ENCODE results near the gene RAB17. TPM values are rescaled to one million over a fixed set of nuclear protein-coding genes. Genes with fewer than 3 reads are reported as not detected.

RAB17 gene
- total and polyA plus RNA-seq, 7 donors: 0.33 to 48.8 (median 2.8) TPM

- no peaks in the 10 kb centered on the region for H3K36me3 ChIP-seq
- H3K9me3 ChIP-seq: no peaks in the 10 kb centered on the region
- 20 to 29% methylated on average over 14 of the region's 14 CpGs for WGBS, 2 donors
- H3K4me1 ChIP-seq: peaks cover 0 to 10% (median 9%) of the 10 kb centered on the region in 4 donors
- peaks cover 0 to 15% (median 11%) of the 10 kb centered on the region in 3 donors for H3K27me3 ChIP-seq
- H3K27ac ChIP-seq: no peak overlapping the region
- intact Hi-C loops (cut with DNase I): no loop called here
- no peak overlapping the region for H3K4me3 ChIP-seq
- TF ChIP-seq POLR2AphosphoS5 (IDR thresholded peaks at IDR 0.05): no peak
- peak; percentile 62 for DNase-seq
Observed at GRCh38 chr2:237563816-237564215, 26.7 kb downstream of the RAB17 start.

- H3K27ac ChIP-seq: no peak overlapping the region
- peaks cover 0 to under 1% (median 0%) of the 10 kb centered on the region in 4 donors for H3K9me3 ChIP-seq
- no peak overlapping the region for H3K4me3 ChIP-seq
- intact Hi-C loops (cut with DNase I): loop anchor here (2.0 kb wide), 1 partner anchor 48 kb away; no protein-coding TSS in a partner anchor
- no peak for TF ChIP-seq POLR2AphosphoS5 (IDR thresholded peaks at IDR 0.05)
- TF ChIP-seq POLR2A (IDR thresholded peaks at IDR 0.05): no peak
- TF ChIP-seq CTCF (IDR thresholded peaks at IDR 0.05): no peak
- no peak for TF ChIP-seq EP300 (IDR thresholded peaks at IDR 0.05)
- H3K27me3 ChIP-seq: peaks cover 0 to 15% (median 11%) of the 10 kb centered on the region in 3 donors
- DNase-seq: no peak
- H3K36me3 ChIP-seq: no peaks in the 10 kb centered on the region
- H3K4me1 ChIP-seq: peaks cover 0 to 20% (median 15%) of the 10 kb centered on the region in 4 donors
- WGBS, 2 donors: 89% methylated on average over 7 of the region's 7 CpGs
Observed at GRCh38 chr2:237561221-237561620, 29.3 kb downstream of the RAB17 start.

- TF ChIP-seq POLR2AphosphoS5 (IDR thresholded peaks at IDR 0.05): peak; percentile 16 to 63 (median 34)
- TF ChIP-seq POLR2A (IDR thresholded peaks at IDR 0.05): no peak
- peak in 1 of 4 experiments; percentile 10 for TF ChIP-seq CTCF (IDR thresholded peaks at IDR 0.05)
- TF ChIP-seq EP300 (IDR thresholded peaks at IDR 0.05): no peak
- H3K27me3 ChIP-seq: peaks cover 0 to 6% (median 5%) of the 10 kb centered on the region in 3 donors
- peaks cover 0 to 20% (median 15%) of the 10 kb centered on the region in 4 donors for H3K4me1 ChIP-seq
- no peaks in the 10 kb centered on the region for H3K36me3 ChIP-seq
- DNase-seq: peak; percentile 96
- 43 to 67% methylated on average over 22 of the region's 22 CpGs for WGBS, 2 donors
- no peak overlapping the region for H3K27ac ChIP-seq
- H3K9me3 ChIP-seq: peaks cover 0 to 7% (median 1%) of the 10 kb centered on the region in 4 donors
- H3K4me3 ChIP-seq: no peak overlapping the region
- intact Hi-C loops (cut with DNase I): no loop called here
Observed at GRCh38 chr2:237558961-237559641, 31.4 kb downstream of the RAB17 start.

GRCh38 chr2:237557633-237558015, 32.9 kb downstream of the RAB17 start:
- Histone ChIP-seq H3K27ac (peak overlapping the region; percentile 21 to 60 (median 52)), H3K4me3 (no peak overlapping the region), H3K4me1 (peaks cover 0 to 20% (median 15%) of the 10 kb centered on the region in 4 donors), H3K36me3 (no peaks in the 10 kb centered on the region), H3K9me3 (peaks cover 0 to 7% (median 1%) of the 10 kb centered on the region in 4 donors), H3K27me3 (no peaks in the 10 kb centered on the region)
- TF ChIP-seq POLR2A (IDR thresholded peaks at IDR 0.05) (no peak), EP300 (IDR thresholded peaks at IDR 0.05) (no peak), CTCF (IDR thresholded peaks at IDR 0.05) (no peak), POLR2AphosphoS5 (IDR thresholded peaks at IDR 0.05) (no peak)
- intact Hi-C loops (cut with DNase I): no loop called here
- no peak for DNase-seq
- WGBS, 2 donors: 68% methylated on average over 4 of the region's 4 CpGs

- Histone ChIP-seq H3K4me3 (no peak overlapping the region), H3K27me3 (no peaks in the 10 kb centered on the region), H3K9me3 (peaks cover 0 to 7% (median 1%) of the 10 kb centered on the region in 4 donors), H3K36me3 (no peaks in the 10 kb centered on the region), H3K27ac (peak overlapping the region; percentile 22 to 60 (median 52)), H3K4me1 (peaks cover 0 to 20% (median 15%) of the 10 kb centered on the region in 4 donors)
- TF ChIP-seq POLR2A (IDR thresholded peaks at IDR 0.05): no peak
- no peak for TF ChIP-seq EP300 (IDR thresholded peaks at IDR 0.05)
- no peak for TF ChIP-seq CTCF (IDR thresholded peaks at IDR 0.05)
- no peak for TF ChIP-seq POLR2AphosphoS5 (IDR thresholded peaks at IDR 0.05)
- WGBS, 2 donors: 58 to 76% methylated on average over 11 of the region's 11 CpGs
- intact Hi-C loops (cut with DNase I): no loop called here
- no peak for DNase-seq
Observed at GRCh38 chr2:237556773-237557632, 33.5 kb downstream of the RAB17 start.
